GM21825 (cell line): ENCODE results near the gene ELAVL3.
A peak's percentile ranks its signal among the peaks of the same experiment; 100 is the strongest.
"Not testable (repeated sequence)": the region's sequence is repeated elsewhere in the genome, so short reads cannot be mapped to it uniquely, and the experiment has no call there.

ENCODE experiments used
- ATAC-seq: cut with Tn5 transposase; IDR thresholded peaks from one replicate; pipeline ENCODE4 v1.9.1; 2021; ENCODE audit warnings: mild to moderate bottlenecking, moderate library complexity; ENCODE audit not compliant: unreplicated experiment

The ELAVL3 gene

DNA sequence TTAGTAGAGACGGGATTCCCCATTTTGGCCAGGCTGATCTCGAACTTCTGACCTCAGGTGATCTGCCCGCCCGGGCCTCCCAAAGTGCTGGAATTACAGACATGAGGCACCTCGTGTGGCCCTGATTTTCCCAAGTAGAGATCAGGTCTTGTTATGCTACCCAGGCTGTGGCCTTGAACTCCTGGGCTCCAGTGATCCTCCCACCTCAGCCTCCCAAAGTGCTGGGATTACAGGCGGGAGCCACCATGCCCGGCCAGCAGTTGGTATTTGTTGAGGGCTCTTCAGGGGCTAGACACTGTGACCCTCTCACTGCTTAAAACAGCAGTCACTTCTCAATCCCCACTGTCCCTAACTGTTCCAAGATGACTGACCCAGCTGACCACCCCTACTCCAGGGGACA lies 8.5 kb upstream of the ELAVL3 start:
- no peak for ATAC-seq

DNA sequence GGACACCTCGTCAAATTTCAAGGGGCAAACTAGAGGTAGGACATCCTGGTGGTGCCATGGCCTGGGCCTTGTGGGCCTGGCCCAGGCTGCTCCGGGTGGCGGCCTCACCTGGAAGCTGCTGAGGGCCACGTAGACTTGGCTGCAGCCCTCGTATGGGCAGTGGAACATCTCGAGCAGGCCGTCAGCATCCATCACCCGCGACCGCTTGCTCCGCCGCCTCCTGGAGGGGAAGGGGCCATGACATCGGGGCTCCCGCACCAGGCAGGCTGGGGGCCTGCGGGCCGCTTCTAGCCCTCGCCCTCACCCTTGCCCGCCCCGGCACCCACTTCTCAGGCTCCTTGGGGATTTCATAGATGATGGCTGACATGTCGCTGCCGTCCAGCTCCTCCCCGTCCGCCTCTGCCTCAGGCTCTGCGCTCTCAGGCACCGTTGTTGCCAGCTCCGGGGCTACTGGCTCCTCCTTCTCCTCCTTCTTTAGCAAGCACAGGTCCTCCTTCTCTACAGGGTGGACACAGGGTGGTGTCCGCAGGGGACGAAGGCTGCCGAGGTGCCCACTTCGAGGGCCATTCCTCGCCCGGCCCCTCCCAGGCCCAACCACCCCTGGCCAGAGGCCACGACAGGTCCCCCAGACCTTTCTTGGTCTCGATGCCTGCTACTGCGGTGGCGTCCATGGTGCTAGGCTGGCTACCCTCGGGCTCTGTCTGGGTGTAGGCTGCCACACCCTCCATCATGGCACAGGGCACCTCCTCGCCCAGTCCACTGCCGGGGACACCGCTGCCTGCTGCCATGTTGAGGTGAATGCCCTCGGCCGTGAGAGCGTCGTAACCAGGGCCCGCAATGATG lies 6.0 kb upstream of the ELAVL3 start:
- ATAC-seq, result no peak

DNA sequence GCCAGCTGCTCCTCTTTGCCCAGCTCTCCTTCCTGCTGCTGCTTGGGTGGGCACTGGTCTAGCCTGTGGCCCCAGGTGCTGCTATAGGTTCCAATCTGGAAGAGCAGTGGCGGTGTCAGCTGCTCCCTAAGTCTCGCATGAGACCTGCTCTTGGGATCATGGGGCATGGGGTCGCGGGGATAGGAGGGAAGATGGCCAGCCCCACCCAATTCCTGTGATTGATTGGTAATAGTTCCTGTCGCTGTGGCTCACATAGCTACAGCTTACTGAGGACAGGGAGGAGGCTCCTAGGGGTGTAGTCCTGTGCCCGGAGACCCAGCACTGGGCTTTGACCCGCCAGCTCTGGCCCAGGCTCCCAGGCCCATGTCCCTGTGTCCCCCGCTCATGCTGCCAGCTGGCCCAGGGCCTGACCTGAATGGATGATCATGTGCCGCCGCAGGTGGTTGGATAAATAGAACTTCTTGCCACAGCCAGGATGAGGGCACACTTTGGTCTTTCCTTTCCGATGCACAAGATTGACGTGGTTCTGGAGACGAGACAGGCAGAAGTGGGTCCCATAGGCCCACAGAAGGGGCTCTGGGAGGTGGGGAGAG lies 4.5 kb upstream of the ELAVL3 start:
- no peak for ATAC-seq

DNA sequence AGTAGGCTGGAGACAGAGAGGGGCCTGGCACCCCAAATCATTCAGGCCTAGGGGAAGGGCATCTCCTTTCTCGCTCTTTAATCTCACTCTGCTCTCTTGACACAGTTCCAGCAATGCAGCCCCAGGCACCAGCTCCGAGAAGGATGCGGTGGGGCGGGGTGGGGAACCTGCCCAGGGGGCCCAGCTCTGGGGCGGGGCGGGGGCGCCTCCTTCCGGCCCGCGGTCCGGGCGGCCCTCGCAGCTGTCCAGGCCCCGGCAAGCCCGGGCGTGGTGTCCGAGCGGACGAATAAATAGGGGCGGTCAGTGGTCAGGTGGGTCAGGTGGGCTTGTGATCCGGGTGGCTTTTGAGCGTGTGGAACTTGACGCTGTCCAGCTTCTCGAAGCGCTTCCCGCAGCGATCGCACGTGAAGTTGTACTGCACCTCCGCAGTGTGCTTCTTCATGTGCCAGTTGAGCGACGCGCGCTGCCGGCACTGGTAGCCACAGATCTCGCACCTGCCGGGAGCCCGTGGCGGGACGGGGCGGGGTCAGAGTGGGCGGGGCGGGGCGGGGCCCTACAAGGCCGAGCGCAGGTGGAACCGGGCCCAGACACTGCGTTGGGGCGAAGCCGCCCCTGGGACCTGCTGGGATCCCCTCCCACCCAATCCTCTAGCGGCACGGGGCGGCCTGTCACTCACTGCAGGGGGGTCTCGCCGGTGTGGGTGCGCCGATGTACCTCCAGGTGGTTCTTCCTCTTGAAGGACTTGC lies 2.7 kb upstream of the ELAVL3 start:
- no peak for ATAC-seq

DNA sequence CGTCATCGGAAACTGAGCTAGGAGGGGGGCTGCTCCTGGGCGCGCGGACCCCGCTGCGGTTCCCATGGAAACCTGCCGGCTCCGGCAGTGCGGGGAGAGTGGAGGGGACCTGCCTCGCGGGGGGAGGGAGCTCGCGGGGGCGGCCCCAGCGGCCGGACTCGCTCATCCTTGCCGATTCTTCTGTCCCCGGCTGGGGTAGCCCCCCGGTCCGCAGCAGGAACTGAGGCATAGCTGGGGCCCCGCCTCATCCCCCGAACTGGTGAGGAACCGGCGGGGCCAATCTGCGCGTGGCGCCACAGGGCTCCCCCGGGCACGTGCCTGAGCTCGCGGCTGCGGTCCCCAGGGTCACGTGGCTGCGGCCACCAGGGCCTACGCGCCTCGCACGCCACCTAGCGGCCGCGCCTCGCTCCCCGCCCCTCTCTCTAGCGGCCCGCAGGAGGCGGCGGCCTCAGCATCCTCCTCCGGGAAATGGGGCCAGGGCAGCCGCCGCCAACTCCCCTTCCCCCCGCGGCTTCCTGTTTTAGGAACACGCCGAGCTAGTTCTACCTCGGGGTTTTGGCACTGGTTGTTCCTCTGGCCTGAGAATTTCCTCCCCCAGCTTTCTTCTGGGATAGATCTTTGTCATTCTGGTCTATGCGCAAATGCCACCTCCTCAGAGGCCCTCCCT lies 1.7 kb upstream of the ELAVL3 start:
- ATAC-seq, result peak; percentile 52

DNA sequence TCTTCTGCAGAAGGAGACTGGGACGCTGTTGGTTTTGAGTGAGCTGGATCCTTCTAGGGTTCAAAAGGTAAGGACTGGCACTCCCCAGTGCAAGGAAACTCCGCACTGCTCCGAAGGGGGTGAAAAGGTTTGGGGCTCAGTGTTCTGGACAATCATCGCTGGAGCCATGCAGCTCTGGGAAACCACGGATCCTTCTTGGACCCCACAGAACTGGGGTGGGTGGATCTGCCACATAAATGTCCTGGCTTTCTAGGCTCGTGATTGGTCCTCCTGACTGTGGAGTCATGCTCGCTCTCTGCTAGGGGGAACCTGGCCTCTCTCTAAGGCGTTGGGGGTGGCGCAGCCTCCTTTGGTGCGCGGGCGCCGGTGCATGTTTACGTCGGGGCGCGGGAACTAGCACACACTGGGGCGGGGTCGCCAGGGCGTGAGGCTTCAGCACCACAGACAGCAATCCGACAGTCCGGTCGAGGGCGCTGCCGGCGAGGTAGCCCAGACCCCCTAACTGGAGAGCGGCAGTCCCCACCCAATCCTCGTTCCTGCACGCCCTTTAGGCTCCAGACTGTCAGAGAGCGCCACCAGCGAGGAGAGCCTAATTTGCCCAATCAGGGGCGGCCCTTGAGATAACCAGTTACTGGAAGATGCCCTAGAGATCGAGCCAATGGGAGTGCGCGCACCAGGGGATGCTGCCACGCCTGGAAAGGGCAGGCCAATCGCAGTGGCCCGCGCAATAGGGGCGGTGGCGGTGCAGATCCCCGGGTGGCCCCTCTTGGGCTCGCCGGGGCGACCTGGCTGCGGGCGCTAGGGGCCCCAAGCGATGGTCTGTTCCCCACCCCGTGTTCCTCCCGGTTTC lies 913 bp upstream of the ELAVL3 start:
- peak; percentile 49 for ATAC-seq

DNA sequence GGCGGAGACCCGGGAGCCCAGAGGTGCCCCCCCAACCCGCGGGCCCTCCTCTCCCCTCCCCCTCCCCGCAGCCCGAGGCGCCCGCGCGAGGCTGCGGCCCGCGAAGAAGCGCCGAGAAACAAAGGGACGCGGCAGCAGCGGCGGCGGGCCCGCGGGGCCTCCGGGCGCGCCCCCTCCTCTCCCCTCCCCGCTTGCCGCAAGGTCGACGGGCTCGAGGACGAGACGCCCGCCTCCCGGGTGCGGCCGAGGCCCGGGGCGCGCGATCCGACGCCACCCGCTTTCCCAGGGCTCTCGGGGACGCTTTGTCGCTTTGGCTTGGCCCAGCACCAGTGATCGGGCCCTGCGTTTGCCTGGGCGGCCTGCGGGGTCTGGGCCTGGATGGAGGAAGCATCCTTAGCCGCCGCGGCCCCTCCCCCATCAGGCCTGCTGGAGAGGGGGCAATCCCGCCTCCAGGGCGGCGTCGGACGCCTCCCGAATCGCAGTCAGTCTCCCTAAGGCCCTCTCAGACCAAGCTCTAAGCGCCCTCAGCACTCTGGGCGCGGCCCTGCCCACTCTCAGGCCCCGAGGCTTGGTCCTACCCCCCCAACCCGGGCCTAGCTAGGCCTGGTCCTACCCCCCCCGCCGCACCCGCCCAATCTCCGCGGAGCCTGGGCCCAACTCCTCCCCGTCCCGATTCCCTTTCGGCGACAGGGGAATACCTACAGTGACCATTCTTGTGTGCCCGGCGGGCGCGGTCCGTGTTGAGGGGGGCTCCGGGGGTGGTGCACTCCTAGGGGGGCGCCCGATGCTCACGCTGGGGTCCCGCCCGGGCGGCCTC lies 740 bp downstream of the ELAVL3 start:
- no peak for ATAC-seq

DNA sequence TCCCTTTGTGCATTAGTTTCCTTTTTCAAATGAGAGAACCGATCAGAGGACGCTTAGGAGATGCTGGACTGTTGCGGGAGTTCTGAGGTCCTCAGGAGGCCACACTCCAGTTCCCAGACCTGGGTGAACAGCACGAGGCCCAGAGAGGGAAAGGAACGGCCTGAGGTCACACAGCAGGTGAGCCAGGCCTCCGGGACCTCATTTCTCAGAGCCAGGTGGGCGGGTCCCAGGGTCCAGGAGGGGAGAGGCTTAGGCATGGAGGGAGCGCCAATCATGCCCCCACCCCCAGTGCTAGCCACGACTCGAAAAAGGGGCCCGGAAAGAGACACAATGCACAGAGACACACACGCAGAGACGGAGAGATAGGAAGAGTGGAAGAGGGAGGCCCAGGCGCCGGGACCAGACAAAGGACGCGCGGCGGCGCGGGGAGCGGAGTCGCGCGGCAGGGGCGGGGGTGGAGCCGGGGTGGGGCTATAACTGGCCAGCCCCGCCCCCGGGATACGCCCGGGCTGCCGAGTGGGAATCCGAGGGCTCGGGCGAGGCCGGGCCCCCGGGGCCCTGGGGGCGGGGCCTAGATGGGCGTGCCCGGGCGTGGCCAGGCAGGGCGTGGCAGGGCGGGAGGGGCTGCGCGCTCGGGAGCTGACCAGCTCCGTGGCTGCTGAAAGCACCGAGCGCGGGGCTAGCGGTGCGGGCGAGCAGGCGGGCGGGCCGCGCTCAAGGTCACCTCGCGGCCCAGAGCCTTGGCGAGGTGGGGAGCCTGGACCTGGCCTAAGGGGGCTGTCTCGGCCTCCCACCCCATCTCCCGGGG lies 1.6 kb downstream of the ELAVL3 start:
- ATAC-seq, result no peak

DNA sequence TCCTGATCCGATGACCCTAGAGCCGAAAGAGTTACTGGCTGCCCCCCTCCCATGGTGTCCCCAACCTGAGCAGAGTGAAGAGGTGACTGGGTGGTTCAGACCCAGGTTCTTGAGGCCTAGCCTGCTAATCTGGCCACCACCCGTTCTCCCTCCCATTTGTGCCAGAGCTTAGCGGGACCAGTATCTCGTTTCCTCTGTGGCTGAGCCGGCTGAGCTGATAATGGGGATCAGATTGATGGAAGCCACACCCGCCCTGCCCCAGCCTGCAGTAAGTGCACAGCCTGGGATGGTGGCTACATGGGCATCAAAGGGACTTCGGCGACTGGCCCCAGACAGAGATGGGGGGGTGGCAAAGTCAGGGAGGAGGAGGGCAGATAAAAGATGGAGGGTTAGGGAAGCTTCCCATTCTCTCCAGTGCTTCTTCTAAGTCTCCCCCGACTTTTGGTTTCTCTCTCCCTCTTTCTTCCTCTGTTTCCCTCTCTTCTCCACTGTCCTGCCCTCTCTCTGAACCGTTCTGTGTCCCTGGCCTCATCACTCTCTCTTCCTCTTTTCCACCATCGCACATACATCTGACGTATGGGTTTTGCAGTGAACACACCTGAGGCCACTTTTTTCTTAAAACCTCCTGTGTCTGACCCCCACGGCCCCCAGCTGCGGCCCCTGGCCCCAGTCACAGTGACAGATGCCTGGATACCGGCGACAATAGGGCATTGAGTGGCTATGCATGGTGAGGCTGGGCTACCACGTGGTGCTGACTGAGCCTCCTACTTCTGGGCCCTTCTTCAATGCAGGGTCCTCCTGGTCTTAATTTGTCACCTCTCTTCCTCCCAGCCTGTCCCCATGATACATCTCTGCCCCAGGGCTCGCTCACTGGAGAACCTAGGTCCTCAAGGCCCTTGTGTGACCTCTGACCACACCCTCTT lies 2.4 kb downstream of the ELAVL3 start:
- ATAC-seq, result no peak

DNA sequence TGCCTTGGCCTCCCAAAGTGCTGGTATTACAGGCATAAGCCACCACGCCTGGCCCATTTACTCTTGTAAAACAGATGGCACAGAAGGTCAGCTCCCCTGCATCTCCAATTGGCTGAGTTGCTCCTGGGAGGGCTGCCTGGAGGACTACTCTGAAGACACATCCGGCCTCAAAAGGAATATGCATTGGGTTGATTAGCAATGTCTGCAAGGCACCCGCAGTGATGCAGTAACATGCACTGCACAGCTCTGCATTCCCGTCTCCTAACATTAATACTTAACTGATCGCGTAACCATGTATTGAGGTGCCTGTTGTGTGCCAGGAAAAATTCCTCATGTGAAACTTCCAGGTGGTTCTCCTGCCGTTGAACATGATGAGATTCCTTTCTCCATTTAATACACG lies 5.0 kb downstream of the ELAVL3 start:
- no peak for ATAC-seq

DNA sequence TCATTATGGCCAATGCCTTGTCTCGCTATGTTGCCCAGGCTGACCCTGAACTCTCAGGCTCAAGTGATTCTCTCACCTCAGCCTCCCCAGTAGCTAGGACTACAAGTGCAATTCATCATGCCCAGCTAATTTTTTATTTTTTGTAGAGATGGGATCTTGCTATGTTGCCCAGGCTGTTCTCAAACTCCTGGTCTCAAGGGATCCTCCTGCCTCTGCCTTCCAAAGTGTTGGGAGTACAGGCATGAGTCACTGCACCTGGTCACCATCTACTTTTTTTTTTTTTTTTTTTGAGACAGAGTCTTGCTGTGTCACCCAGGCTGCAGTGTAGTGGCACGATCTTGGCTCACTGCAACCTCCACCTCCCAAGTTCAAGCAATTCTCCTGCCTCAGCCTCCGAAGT lies 5.5 kb downstream of the ELAVL3 start:
- not testable (repeated sequence) for ATAC-seq

DNA sequence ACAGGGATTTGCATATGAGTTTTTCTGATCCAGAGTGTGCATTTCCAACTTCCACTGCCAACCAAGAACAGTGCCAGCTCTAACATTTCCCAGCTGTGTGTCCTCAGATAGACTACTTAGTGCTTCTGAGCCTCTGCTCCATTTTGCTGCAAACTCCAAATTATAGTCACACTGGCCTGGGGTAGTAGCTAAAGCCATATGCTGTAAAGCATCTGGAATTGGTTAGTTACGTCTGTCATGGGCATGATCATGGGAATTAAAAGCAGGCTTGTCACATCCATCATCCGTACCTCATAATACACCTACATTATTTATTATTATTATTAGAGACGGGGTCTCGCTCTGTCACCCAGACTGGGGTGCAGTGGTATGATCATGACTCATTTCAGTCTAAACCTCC lies 7.1 kb downstream of the ELAVL3 start:
- no peak for ATAC-seq

DNA sequence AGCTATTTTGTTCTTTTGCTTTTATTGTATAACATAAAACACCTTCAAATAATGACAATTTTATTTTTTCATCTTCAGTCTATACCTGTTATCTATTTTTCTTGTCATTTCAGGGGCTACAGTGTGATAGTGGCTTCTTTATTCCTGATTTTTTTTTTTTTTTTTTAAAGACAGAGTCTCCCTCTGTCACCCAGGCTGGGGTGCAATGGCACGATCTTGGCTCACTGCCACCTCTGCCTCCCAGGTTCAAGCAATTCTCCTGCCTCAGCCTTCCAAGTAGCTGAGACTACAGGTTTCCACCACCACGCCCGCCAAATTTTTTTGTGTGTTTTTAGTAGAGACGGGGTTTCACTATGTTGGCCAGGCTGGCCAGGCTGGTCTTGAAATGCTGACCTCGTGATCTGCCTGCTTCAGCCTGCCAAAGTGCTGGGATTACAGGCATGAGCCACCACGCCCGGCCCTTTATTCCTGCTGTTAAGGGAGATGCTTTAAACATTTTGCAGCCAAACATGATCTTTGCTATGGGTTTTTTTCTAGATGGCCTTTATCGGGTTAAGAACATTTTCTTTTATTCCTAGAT lies 12.5 kb downstream of the ELAVL3 start:
- not testable (repeated sequence) for ATAC-seq

DNA sequence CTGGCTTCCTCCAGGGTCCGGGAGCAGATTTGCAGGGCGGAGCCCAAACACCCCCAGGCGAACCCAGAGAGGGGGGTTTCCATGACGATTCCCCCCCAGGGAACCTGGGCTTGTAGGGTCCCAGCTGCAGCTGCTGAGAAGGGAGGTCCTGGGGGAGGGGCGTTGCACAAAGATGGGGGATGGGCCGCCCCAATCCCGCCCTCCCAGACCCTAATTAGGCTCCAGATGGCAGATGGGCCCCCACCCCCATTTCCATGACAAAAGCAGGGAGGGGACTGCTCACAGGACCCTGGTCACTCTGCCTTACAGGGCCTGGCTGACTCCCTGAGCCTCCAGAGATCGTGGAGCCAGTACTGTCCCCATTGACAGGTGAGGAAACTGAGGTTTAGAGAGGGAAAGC lies 15.2 kb downstream of the ELAVL3 start:
- ATAC-seq, result no peak

DNA sequence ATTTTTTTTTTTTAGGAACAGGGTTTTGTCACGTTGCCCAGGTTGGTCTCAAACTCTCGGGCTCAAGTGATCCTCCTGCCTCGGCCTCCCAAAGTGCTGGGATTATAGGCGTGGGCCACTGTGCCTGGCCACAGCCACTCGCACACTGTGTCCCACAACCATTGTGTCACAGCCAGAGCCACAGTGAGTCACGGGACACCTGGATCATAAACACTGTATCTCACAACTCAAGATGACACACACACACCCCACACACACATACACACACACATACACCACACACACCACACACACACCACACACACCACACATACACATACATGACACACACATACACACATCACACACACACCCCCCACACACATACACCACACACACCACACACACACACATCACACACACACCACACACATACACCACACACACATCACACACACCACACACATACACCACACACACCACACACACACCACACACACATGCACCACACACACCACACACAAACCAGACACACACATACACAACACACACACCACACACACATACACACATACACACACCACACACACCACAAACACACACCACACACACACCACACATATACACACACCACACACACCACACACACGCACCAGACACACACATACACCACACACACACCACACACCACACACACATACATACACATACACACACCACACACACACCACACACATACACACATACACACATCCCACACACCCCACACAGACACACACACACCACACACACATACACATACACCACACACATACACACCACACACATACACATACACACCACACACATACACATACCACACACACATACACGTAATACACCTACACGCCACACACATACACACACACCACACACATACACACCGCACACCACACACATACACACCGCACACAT lies 16.2 kb downstream of the ELAVL3 start:
- no peak for ATAC-seq

DNA sequence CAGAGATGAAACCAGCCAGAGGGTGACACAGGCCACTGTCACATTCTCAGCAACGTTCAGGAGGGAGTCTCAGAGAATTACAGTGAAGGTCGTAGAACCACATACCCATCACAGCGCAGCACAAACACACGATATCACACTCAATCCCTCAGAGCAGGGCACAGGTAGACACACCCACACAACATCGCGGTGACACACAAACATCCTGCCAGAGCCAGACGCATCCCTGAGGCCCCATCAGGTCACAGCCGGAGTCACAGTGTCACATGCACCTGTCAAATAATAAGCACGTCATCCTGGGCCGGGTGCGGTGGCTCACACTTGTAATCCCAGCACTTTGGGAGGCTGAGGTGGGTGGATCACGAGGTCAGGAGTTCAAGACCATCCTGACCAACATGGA lies 17.5 kb downstream of the ELAVL3 start:
- no peak for ATAC-seq
